K562 (cell line): Measurements from ENCODE around the gene CLCN1. TPM values are rescaled to one million over a fixed set of nuclear protein-coding genes. Genes with fewer than 3 reads are reported as not detected.

Experiments
- CBFA2T3 ChIP-seq: fragments of 450-650 bp; IDR thresholded peaks from 2 replicates; pipeline ENCODE4 v1.6.1; 2017
- CHCHD3 ChIP-seq: fragments of 250-450 bp; sonication (Bioruptor Pico); IDR thresholded peaks from 2 replicates; pipeline ENCODE4 v2.1.2; 2022; ENCODE audit warnings: mild to moderate bottlenecking
- CTCF ChIP-seq, 3 experiments: IDR thresholded peaks in 2 of 3; conservative IDR thresholded peaks in 1 of 3; 2 replicates each; pipeline ENCODE4 v1.5.1; 2011 to 2012; ENCODE audit warnings: low read length in 3 of 3, mild to moderate bottlenecking in 3 of 3, control low read depth in 2 of 3, improper control_type of control experiment in 1 of 3, inconsistent platforms in 1 of 3, low read depth in 1 of 3, mixed read lengths in 1 of 3, moderate library complexity in 1 of 3; ENCODE audit not compliant: insufficient read depth in 2 of 3
- E2F5 ChIP-seq: sonication (generic); formaldehyde crosslinking; IDR thresholded peaks from 2 replicates; pipeline ENCODE4 v1.8.0; 2022; ENCODE audit warnings: mild to moderate bottlenecking, missing genetic modification reagents
- ERF ChIP-seq: fragments of 450-650 bp; formaldehyde crosslinking; IDR thresholded peaks from 2 replicates; pipeline ENCODE4 v1.4.0; 2020; ENCODE audit warnings: mild to moderate bottlenecking, mixed read lengths
- HDAC8 ChIP-seq: fragments of 450-650 bp; IDR thresholded peaks from 2 replicates; pipeline ENCODE4 v1.6.1; 2016; ENCODE audit warnings: mild to moderate bottlenecking, missing genetic modification characterization, moderate library complexity, missing compliant biosample characterization
- KDM2B ChIP-seq: fragments of 250-450 bp; sonication (Bioruptor Pico); IDR thresholded peaks from 2 replicates; pipeline ENCODE4 v1.8.0; 2021; ENCODE audit warnings: mild to moderate bottlenecking, moderate library complexity
- LCOR ChIP-seq: sonication (generic); formaldehyde crosslinking; IDR thresholded peaks from 2 replicates; pipeline ENCODE4 v1.8.0; 2022; ENCODE audit warnings: mild to moderate bottlenecking, missing genetic modification reagents
- LEF1 ChIP-seq: fragments of 450-650 bp; IDR thresholded peaks from 2 replicates; pipeline ENCODE4 v1.6.1; 2016; ENCODE audit warnings: mild to moderate bottlenecking
- MCM3 ChIP-seq: fragments of 450-650 bp; IDR thresholded peaks from 2 replicates; pipeline ENCODE4 v1.6.1; 2016
- NR2C2 ChIP-seq, 2 experiments: fragments of 200-800 bp in 1 of 2; sonication (Bioruptor generic) in 1 of 2; sonication (generic) in 1 of 2; formaldehyde crosslinking in 1 of 2; IDR thresholded peaks; 2 replicates each; pipeline versions ENCODE4 v1.6.1 to v1.8.0; 2016 to 2022; ENCODE audit warnings: mild to moderate bottlenecking in 1 of 2, missing compliant biosample characterization in 1 of 2, missing genetic modification characterization in 1 of 2, missing genetic modification reagents in 1 of 2
- NR4A1 ChIP-seq, 2 experiments: fragments of 250-450 bp in 1 of 2; fragments of 450-650 bp in 1 of 2; sonication (Bioruptor Pico) in 1 of 2; IDR thresholded peaks; 2 replicates each; pipeline versions ENCODE4 v1.4.0 to v1.6.1; 2016 to 2020; ENCODE audit warnings: mild to moderate bottlenecking in 2 of 2, missing compliant biosample characterization in 1 of 2, missing genetic modification characterization in 1 of 2, moderate library complexity in 1 of 2
- RB1 ChIP-seq: fragments of 450-650 bp; IDR thresholded peaks from 2 replicates; pipeline ENCODE4 v1.6.1; 2017; ENCODE audit warnings: low read depth, mild to moderate bottlenecking
- RCOR1 ChIP-seq, 2 experiments: IDR thresholded peaks; 2 replicates each; pipeline ENCODE4 v1.6.1; 2012; ENCODE audit warnings: low read depth in 2 of 2, low read length in 2 of 2, borderline replicate concordance in 1 of 2, improper control_type of control experiment in 1 of 2
- RFX5 ChIP-seq: IDR thresholded peaks from 2 replicates; pipeline ENCODE4 v1.6.1; 2011; ENCODE audit warnings: low read depth, mild to moderate bottlenecking, improper control_type of control experiment, low read length
- SPI1 ChIP-seq: IDR thresholded peaks from 2 replicates; pipeline ENCODE4 v1.6.1; 2011; ENCODE audit warnings: low read depth, low read length, control low read depth, borderline replicate concordance
- TRIM25 ChIP-seq: fragments of 450-650 bp; IDR thresholded peaks from 2 replicates; pipeline ENCODE4 v1.7.0; 2016; ENCODE audit warnings: borderline replicate concordance
- ZNF384 ChIP-seq: IDR thresholded peaks from 2 replicates; pipeline ENCODE4 v1.6.1; 2012; ENCODE audit warnings: low read depth, low read length, improper control_type of control experiment
- ZNF511 ChIP-seq: sonication (generic); formaldehyde crosslinking; IDR thresholded peaks from 2 replicates; pipeline ENCODE4 v1.8.0; 2022; ENCODE audit warnings: mild to moderate bottlenecking, missing genetic modification reagents
- polyA plus RNA-seq, 8 experiments: library from polyadenylated mRNA; depleted of rRNA in 4 of 8; stranded (reverse) in 5 of 8; unstranded in 3 of 8; fragments of >200 nt; fragmentation: Nextera tagmentation in 2 of 8; fragmentation: Illumina TruSeq in 1 of 8; extraction: Ambion mirVana in 2 of 8; extraction: Trizol in 1 of 8; gene quantifications; 2 replicates each; pipeline versions ENCODE4 v1.2.1 to v1.2.3, GENCODE V29; 2011 to 2014; ENCODE audit warnings: inconsistent platforms in 1 of 8, missing spikeins in 1 of 8
- total RNA-seq, 7 experiments: library from RNA; depleted of rRNA in 6 of 7; stranded (reverse); fragments of >200 nt in 6 of 7; fragmentation: Illumina TruSeq in 2 of 7; extraction: Trizol in 2 of 7; gene quantifications; 2 replicates each; pipeline versions ENCODE4 v1.2.1 to v1.2.3, GENCODE V29; 2011 to 2021; ENCODE audit warnings: low replicate concordance in 1 of 7

Gene CLCN1
- total and polyA plus RNA-seq, 9 of the 15 experiments (the other 6 are each of a cell fraction or from before 2014, with no cell fraction given) = 0.01 to 0.11 (median 0.04) TPM; not detected in 4

- no peak for TF ChIP-seq KDM2B (CRISPR knock-in tag)
- peak; percentile 71; the same call in 1 of the 2 replicates for TF ChIP-seq E2F5 (CRISPR knock-in tag)
- peak; percentile 52; the same call in 1 of the 2 replicates for TF ChIP-seq SPI1
- TF ChIP-seq MCM3 = peak; percentile 72; the same call in 1 of the 2 replicates
- no peak for TF ChIP-seq HDAC8
- TF ChIP-seq LEF1 = no peak
- TF ChIP-seq RCOR1 (IDR thresholded peaks at IDR 0.05; ENCODE audit: borderline replicate concordance in 1 of 2, low read depth in 2 of 2, low read length in 2 of 2) = 0 out of 4 replicates have a peak, but pooled peaks of 1 of the 2 experiments have one; percentile 17
- TF ChIP-seq CHCHD3 (CRISPR knock-in tag) = no peak
- no peak for TF ChIP-seq TRIM25
- no peak for TF ChIP-seq CBFA2T3
- no peak for TF ChIP-seq ZNF384
- TF ChIP-seq NR4A1 (CRISPR knock-in tag; IDR thresholded peaks at IDR 0.05) = no peak
- no peak for TF ChIP-seq NR4A1 (tag; IDR thresholded peaks at IDR 0.05)
- TF ChIP-seq ERF (CRISPR knock-in tag) = no peak
- no peak for TF ChIP-seq ZNF511 (CRISPR knock-in tag)
- TF ChIP-seq LCOR (CRISPR knock-in tag) = no peak
- 0 out of 2 replicates have a peak, but pooled peaks have one; percentile 39 for TF ChIP-seq NR2C2 (CRISPR knock-in tag; IDR thresholded peaks at IDR 0.05)
- TF ChIP-seq NR2C2 (tag; IDR thresholded peaks at IDR 0.05) = no peak
- peak; percentile 48 to 57 (median 52) for TF ChIP-seq CTCF (IDR thresholded peaks at IDR 0.05 in 2 of 3, conservative IDR thresholded peaks at IDR 0.05 in 1 of 3; ENCODE audit: insufficient read depth in 2 of 3, low read depth in 1 of 3, low read length in 3 of 3)
- no peak for TF ChIP-seq RB1
- TF ChIP-seq RFX5 = no peak
Observed at GRCh38 chr7:143395187-143396149, 79.6 kb downstream of the CLCN1 start (continued).
